ENCODE data around the gene DRC7. TPM values are rescaled to one million over a fixed set of nuclear protein-coding genes. Genes with fewer than 3 reads are reported as not detected.

The DRC7 gene
- total and polyA plus RNA-seq, 9 of the 15 experiments (the other 6 are each of a cell fraction or from before 2014, with no cell fraction given), result 0.04 to 0.33 (median 0.12) TPM; not detected in 3

DNA sequence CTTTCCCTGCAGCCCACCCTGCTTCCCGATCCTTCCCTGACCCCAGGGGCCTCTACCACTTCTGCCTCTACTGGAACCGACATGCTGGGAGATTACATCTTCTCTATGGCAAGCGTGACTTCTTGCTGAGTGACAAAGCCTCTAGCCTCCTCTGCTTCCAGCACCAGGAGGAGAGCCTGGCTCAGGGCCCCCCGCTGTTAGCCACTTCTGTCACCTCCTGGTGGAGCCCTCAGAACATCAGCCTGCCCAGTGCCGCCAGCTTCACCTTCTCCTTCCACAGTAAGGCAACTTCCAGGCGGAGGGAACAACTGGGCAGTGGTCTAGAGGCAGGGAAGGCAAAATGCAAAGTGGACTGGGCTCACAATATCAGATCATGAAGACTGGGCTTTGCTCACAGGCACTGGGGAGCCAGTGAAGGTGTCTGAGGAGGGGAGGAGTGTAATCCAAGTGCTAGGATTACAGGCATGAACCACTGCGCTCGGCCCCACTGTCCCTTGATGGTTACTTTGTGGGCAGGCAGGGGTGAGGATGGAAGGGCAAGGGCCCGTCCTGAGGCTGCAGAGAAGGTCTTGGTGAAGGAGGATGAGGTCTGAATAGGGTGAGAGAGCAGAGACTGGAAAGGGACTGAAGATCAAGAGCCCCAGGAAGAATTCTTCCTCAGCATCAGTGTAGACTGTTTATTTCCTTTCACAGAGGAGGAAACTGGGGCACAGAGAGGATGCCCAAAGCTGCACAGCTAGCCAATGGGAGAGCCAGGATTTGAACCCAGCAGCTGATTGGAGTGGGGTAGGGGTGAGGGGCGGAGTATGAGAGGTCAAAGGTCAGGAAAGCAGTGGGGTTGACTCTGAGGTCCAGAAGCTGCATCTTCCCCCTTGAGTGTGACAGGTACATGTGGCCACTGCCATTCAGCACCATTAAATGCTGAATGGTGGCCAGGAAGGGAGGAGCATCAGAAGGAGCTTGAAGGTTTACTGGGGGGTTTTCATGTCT is 43.0 kb upstream of the DRC7 start (continued):
- TF ChIP-seq NR3C1 (CRISPR knock-in tag; IDR thresholded peaks at IDR 0.05) (no peak), POLR3G (IDR thresholded peaks at IDR 0.05; ENCODE audit: extremely low read depth, insufficient read length, insufficient replicate concordance) (no peak), KDM2B (CRISPR knock-in tag; IDR thresholded peaks at IDR 0.05) (no peak), ZC3H8 (IDR thresholded peaks at IDR 0.05) (no peak), NUFIP1 (IDR thresholded peaks at IDR 0.05; ENCODE audit: partially characterized antibody) (no peak), MED1 (CRISPR knock-in tag; IDR thresholded peaks at IDR 0.05; ENCODE audit: borderline replicate concordance) (no peak), ZBTB1 (CRISPR knock-in tag; IDR thresholded peaks at IDR 0.05; ENCODE audit: borderline replicate concordance, low read depth) (no peak), MIER1 (IDR thresholded peaks at IDR 0.05; ENCODE audit: low read depth) (no peak)
- TF ChIP-seq, protein P1, sequence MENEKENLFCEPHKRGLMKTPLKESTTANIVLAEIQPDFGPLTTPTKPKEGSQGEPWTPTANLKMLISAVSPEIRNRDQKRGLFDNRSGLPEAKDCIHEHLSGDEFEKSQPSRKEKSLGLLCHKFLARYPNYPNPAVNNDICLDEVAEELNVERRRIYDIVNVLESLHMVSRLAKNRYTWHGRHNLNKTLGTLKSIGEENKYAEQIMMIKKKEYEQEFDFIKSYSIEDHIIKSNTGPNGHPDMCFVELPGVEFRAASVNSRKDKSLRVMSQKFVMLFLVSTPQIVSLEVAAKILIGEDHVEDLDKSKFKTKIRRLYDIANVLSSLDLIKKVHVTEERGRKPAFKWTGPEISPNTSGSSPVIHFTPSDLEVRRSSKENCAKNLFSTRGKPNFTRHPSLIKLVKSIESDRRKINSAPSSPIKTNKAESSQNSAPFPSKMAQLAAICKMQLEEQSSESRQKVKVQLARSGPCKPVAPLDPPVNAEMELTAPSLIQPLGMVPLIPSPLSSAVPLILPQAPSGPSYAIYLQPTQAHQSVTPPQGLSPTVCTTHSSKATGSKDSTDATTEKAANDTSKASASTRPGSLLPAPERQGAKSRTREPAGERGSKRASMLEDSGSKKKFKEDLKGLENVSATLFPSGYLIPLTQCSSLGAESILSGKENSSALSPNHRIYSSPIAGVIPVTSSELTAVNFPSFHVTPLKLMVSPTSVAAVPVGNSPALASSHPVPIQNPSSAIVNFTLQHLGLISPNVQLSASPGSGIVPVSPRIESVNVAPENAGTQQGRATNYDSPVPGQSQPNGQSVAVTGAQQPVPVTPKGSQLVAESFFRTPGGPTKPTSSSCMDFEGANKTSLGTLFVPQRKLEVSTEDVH (IDR thresholded peaks at IDR 0.05; ENCODE audit: low read depth, partially characterized antibody), result no peak
- TF ChIP-seq, protein P2, sequence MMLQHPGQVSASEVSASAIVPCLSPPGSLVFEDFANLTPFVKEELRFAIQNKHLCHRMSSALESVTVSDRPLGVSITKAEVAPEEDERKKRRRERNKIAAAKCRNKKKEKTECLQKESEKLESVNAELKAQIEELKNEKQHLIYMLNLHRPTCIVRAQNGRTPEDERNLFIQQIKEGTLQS (IDR thresholded peaks at IDR 0.05), result no peak
- TF ChIP-seq, protein P2 (CRISPR knock-in tag; conservative IDR thresholded peaks at IDR 0.05), result no peak
- TF ChIP-seq, protein P3, sequence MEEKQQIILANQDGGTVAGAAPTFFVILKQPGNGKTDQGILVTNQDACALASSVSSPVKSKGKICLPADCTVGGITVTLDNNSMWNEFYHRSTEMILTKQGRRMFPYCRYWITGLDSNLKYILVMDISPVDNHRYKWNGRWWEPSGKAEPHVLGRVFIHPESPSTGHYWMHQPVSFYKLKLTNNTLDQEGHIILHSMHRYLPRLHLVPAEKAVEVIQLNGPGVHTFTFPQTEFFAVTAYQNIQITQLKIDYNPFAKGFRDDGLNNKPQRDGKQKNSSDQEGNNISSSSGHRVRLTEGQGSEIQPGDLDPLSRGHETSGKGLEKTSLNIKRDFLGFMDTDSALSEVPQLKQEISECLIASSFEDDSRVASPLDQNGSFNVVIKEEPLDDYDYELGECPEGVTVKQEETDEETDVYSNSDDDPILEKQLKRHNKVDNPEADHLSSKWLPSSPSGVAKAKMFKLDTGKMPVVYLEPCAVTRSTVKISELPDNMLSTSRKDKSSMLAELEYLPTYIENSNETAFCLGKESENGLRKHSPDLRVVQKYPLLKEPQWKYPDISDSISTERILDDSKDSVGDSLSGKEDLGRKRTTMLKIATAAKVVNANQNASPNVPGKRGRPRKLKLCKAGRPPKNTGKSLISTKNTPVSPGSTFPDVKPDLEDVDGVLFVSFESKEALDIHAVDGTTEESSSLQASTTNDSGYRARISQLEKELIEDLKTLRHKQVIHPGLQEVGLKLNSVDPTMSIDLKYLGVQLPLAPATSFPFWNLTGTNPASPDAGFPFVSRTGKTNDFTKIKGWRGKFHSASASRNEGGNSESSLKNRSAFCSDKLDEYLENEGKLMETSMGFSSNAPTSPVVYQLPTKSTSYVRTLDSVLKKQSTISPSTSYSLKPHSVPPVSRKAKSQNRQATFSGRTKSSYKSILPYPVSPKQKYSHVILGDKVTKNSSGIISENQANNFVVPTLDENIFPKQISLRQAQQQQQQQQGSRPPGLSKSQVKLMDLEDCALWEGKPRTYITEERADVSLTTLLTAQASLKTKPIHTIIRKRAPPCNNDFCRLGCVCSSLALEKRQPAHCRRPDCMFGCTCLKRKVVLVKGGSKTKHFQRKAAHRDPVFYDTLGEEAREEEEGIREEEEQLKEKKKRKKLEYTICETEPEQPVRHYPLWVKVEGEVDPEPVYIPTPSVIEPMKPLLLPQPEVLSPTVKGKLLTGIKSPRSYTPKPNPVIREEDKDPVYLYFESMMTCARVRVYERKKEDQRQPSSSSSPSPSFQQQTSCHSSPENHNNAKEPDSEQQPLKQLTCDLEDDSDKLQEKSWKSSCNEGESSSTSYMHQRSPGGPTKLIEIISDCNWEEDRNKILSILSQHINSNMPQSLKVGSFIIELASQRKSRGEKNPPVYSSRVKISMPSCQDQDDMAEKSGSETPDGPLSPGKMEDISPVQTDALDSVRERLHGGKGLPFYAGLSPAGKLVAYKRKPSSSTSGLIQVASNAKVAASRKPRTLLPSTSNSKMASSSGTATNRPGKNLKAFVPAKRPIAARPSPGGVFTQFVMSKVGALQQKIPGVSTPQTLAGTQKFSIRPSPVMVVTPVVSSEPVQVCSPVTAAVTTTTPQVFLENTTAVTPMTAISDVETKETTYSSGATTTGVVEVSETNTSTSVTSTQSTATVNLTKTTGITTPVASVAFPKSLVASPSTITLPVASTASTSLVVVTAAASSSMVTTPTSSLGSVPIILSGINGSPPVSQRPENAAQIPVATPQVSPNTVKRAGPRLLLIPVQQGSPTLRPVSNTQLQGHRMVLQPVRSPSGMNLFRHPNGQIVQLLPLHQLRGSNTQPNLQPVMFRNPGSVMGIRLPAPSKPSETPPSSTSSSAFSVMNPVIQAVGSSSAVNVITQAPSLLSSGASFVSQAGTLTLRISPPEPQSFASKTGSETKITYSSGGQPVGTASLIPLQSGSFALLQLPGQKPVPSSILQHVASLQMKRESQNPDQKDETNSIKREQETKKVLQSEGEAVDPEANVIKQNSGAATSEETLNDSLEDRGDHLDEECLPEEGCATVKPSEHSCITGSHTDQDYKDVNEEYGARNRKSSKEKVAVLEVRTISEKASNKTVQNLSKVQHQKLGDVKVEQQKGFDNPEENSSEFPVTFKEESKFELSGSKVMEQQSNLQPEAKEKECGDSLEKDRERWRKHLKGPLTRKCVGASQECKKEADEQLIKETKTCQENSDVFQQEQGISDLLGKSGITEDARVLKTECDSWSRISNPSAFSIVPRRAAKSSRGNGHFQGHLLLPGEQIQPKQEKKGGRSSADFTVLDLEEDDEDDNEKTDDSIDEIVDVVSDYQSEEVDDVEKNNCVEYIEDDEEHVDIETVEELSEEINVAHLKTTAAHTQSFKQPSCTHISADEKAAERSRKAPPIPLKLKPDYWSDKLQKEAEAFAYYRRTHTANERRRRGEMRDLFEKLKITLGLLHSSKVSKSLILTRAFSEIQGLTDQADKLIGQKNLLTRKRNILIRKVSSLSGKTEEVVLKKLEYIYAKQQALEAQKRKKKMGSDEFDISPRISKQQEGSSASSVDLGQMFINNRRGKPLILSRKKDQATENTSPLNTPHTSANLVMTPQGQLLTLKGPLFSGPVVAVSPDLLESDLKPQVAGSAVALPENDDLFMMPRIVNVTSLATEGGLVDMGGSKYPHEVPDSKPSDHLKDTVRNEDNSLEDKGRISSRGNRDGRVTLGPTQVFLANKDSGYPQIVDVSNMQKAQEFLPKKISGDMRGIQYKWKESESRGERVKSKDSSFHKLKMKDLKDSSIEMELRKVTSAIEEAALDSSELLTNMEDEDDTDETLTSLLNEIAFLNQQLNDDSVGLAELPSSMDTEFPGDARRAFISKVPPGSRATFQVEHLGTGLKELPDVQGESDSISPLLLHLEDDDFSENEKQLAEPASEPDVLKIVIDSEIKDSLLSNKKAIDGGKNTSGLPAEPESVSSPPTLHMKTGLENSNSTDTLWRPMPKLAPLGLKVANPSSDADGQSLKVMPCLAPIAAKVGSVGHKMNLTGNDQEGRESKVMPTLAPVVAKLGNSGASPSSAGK (IDR thresholded peaks at IDR 0.05), result no peak
